ENCODE results near the gene MPL.
"Not testable (repeated sequence)": the region's sequence is repeated elsewhere in the genome, so short reads cannot be mapped to it uniquely, and the experiment has no call there.

MPL gene

DNA sequence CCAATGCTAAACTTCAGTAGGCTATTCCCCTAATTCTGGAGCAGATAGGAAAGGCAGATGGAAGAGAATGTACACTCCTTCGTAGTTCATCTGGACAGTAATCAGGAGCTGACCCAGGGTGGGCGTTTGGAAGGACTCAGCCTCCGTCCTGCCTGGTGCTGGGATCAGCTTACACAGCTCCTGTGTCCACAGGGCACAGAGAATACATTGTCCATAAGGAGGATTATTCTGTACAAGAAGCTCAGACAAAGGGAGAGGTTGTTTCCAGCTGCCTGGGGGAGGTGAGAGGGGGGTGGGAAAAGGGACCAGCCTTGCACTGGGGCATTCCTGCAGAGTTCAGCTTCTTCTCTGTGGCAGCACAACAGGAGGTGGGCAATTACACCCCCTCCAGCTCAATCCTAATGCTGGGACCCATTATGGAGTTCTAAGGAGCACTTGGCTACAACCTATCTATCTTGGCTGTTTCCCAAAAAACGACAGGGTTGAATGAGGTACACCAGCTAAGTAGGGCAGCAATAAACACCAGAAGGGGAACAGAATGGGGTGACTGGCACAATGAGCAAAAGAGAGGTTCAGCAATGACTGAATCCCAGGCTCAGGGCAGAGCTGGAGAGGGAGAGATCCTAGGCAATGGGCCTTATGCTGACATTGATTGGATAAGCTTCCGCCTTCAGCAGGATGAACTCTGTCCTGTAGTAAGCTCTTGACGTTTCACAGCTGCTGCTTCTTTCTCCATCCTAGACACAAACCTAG lies 44.6 kb downstream of the MPL start:
- no peak for DNase-seq

DNA sequence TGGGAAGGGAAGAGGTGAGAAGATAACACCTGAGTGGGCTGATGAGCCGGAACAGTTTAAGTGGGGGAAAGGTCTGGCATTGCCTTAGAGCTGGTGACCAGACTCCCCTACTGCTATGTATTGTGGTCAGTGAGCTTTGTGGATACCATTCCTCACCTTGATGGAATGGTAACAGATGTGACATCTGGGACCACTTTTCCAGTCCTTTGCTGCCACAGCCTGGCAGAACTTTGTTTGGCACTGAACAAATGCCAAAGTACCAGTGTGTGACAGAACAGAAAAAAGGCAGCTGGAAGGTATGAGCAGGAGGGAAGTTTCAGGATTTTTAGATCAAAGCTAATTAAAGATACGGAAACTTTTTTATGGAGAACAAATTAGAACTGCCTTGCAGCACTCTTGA lies 45.8 kb downstream of the MPL start:
- DNase-seq = no peak

DNA sequence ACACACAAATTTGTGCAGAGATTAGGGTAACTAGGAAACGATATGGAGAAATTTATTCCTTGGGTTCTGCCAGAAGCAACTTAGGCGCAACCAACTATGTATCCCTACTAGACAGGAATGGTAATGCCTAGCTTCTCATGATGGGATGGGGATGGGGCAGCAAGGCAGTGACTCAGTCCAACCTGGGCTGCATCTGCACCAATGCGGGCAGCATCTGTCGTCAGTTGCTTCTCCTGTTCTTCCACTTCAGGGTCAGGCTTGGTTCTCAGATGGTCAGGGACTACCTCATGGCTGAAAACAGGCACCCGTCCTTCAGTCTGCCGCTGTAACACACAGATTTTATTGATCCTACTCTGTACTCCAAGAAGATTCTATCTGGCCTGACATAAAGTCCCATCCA lies 49.1 kb downstream of the MPL start:
- DNase-seq = no peak

- DNase-seq = no peak
These were observed 50.5 kb downstream of the MPL start for GRCh38 chr1:43387976-43388599.

GRCh38 chr1:43388613-43389012 lies 51.0 kb downstream of the MPL start:
- no peak for DNase-seq

DNA sequence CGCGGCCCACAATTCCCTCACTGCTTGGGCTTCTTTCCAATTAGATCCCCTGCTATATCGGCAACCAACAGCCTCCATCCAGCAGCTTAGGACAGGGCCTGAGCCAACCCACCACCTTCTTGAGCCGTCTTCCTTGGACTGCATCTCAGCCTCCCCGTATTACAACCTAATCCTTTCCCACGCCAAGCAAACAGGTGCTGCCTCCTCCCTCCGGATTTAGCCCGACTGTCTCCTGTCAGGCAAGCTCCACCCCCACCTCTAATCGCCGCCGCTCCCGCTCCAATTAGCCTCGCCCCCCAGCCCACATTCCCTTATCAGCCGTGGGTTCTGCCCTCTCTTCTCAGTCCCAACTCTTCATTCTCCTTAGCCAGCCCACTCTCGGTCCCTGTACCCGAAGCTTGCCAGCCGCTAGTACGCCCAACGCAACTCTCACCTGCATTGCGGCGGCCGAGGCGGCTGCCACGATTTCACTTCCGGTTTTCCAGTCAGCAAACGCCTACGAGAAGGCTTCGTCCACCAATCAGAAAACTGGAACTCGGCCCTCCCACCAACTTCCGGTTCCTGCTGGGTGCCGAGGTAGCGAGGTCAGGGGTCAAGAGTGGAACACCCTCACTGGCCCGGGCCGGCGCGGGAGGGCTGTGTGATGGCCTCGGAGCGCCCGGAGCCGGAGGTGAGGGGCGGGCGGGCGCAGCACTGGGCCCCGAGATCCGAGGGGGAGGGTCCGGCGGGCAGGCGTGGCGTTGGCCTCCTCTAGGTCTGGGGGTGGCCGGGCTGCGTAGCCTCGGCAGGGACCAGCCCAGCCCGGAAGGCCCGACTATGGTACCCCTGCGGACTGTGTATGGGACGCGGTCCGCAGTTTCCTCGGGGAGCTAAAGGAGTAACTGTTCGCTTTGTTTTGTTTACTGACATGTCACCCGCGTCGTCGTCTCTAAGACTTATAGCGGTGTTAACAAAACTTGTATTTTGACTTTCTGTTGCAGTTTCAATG lies 52.0 kb downstream of the MPL start, which contains the start of the genes MED8 and SZT2:
TSS of gene MED8 (minus strand) at position 475 of the 988 bp plus-strand sequence. CDS start at position 439, 36 bp downstream.
TSS of gene SZT2 (plus strand) at position 574 of the 988 bp plus-strand sequence. CDS start at position 644, 70 bp downstream.
- peak; percentile 94 for DNase-seq

- DNase-seq = no peak
These were observed 55.1 kb downstream of the MPL start for GRCh38 chr1:43392702-43393101.

GRCh38 chr1:43395523-43395922 lies 57.9 kb downstream of the MPL start:
- DNase-seq = no peak

- DNase-seq = no peak
These were observed 58.4 kb downstream of the MPL start for GRCh38 chr1:43396059-43396458.

DNA sequence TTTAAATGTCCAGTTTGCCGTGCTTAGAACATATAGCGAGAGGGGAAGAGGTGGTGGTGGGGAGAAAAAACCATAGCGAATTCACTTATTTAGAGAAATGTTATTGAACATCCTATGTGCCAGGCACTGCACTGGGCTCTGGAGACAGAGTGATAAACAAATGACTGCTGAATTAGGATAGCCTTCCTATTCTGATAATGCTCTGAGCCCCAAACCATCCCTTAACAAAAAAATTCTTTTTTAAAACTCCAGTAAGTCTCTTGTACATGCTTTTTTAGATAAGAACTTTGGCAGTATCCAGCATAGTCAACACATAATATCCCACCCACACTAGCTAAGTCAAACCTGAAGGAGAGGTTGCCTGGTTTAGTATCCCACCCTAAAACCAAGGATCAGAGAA lies 60.6 kb downstream of the MPL start:
- no peak for DNase-seq

DNA sequence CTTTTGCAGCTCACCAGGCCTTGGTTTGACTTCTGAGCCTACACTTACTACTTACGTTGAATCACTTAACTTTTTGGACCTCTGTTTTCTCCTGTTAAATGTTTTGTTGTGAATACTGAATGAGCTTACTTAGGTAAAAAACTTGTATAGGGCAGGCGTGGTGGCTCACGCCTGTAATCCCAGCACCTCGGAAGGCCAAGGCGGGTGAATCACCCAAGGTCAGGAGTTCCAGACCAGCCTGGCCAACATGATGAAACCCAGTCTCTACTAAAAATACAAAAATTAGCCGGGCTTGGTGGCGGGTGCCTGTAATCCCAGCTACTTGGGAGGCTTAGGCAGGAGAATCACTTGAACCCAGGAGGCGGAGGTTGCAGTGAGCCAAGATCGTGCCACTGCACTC lies 62.8 kb downstream of the MPL start:
- not testable (repeated sequence) for DNase-seq

- no peak for DNase-seq
These were observed 64.7 kb downstream of the MPL start for GRCh38 chr1:43402089-43402865.

All from stimulated activated CD4-positive, alpha-beta T cell treated with anti-CD3 and anti-CD28 coated beads, Interleukin-2, amount 100 ng/mL, for 24 hours (primary cell).